GM12873 (cell line): ENCODE results near the gene DCUN1D1.

ENCODE experiments used
- CTCF ChIP-seq: IDR thresholded peaks from 2 replicates; pipeline ENCODE4 v1.5.1; 2012; ENCODE audit warnings: low read depth, mild to moderate bottlenecking, moderate library complexity, low read length, control low read depth; ENCODE audit not compliant: insufficient read depth; ENCODE audit errors: missing control alignments

Gene DCUN1D1

GRCh38 chr3:182983876-182984275 is 3.5 kb upstream of the DCUN1D1 start:
- TF ChIP-seq CTCF, result no peak

GRCh38 chr3:182981038-182981380 is 671 bp upstream of the DCUN1D1 start:
- TF ChIP-seq CTCF, result no peak

- no peak for TF ChIP-seq CTCF
These were observed 605 bp downstream of the DCUN1D1 start for GRCh38 chr3:182979674-182980191.

GRCh38 chr3:182979103-182979673 is 1.1 kb downstream of the DCUN1D1 start:
- TF ChIP-seq CTCF, result no peak

GRCh38 chr3:182978387-182978786 is 2.0 kb downstream of the DCUN1D1 start:
- TF ChIP-seq CTCF, result no peak

- TF ChIP-seq CTCF, result no peak
These were observed 7.3 kb downstream of the DCUN1D1 start for GRCh38 chr3:182973047-182973446.

- no peak for TF ChIP-seq CTCF
These were observed 8.0 kb downstream of the DCUN1D1 start for GRCh38 chr3:182972387-182972786.
